Retinal pigment epithelial cell (primary cell): ENCODE measurements around the gene LYPD3.

Source experiments
- DNase-seq: peaks from one replicate; pipeline ENCODE4 v3.0.0-alpha.2; 2010; ENCODE audit warnings: low read depth
- H3K4me3 ChIP-seq: 2 replicates; pipeline ENCODE4 v1.5.1; 2011; ENCODE audit warnings: mild to moderate bottlenecking, low read length, control low read depth, moderate library complexity
- CTCF ChIP-seq: conservative IDR thresholded peaks from 2 replicates; pipeline ENCODE4 v1.5.1; 2011; ENCODE audit warnings: low read depth, low read length, control low read depth, inconsistent platforms

Gene LYPD3

GRCh38 chr19:43504426-43505185 is 39.2 kb upstream of the LYPD3 start, which contains the start of gene PHLDB3:
TSS of gene PHLDB3 (minus strand) at chr19:43504746. CDS start at chr19:43504118, 628 bp downstream.
- DNase-seq, result no peak
- TF ChIP-seq CTCF, result no peak
- peak within 1 kb of the TSS; percentile 81 for H3K4me3 ChIP-seq

GRCh38 chr19:43503501-43504425 is 38.4 kb upstream of the LYPD3 start:
- TF ChIP-seq CTCF, result no peak

GRCh38 chr19:43502419-43502976 is 37.1 kb upstream of the LYPD3 start:
- no peak overlapping the region for H3K4me3 ChIP-seq
- no peak for TF ChIP-seq CTCF
- no peak for DNase-seq

More at GRCh38 chr19:43503501-43504425, 38.4 kb upstream of the LYPD3 start:
- H3K4me3 ChIP-seq, result peak overlapping the region; percentile 81
- DNase-seq, result peak; percentile 51

- no peak for TF ChIP-seq CTCF
- H3K4me3 ChIP-seq, result no peak overlapping the region
Observed at GRCh38 chr19:43501661-43502418, 36.4 kb upstream of the LYPD3 start.

GRCh38 chr19:43499042-43499441 is 33.6 kb upstream of the LYPD3 start:
- no peak overlapping the region for H3K4me3 ChIP-seq
- TF ChIP-seq CTCF, result no peak
- DNase-seq, result no peak

More at GRCh38 chr19:43501661-43502418, 36.4 kb upstream of the LYPD3 start:
- no peak for DNase-seq

GRCh38 chr19:43498233-43498842 is 32.9 kb upstream of the LYPD3 start:
- TF ChIP-seq CTCF, result no peak
- DNase-seq, result no peak
- H3K4me3 ChIP-seq, result no peak overlapping the region
